Right atrium auricular region (tissue), 2 donors: ENCODE data around the gene DCPS. TPM values are rescaled to one million over a fixed set of nuclear protein-coding genes. Genes with fewer than 3 reads are reported as not detected.
"Not testable (repeated sequence)": the region's sequence is repeated elsewhere in the genome, so short reads cannot be mapped to it uniquely, and the experiment has no call there.

ENCODE experiments used
- DNase-seq: peaks from one replicate; pipeline ENCODE4 v3.0.0-alpha.2; 2019; ENCODE audit warnings: low spot score
- H3K27ac ChIP-seq, 2 donors: fragments of 200-600 bp; sonication (generic); 1 replicate in 1 of 2; 2 replicates in 1 of 2; pipeline ENCODE4 v1.5.1; 2016 to 2019
- H3K27me3 ChIP-seq, 2 donors: fragments of 200-600 bp; sonication (generic); one replicate each; pipeline versions ENCODE4 v1.5.1 to v1.6.0; 2017 to 2019
- H3K36me3 ChIP-seq: fragments of 200-600 bp; sonication (generic); one replicate; pipeline ENCODE4 v1.5.1; 2016
- H3K4me1 ChIP-seq, 2 donors: fragments of 200-600 bp; sonication (generic); one replicate each; pipeline versions ENCODE4 v1.5.1 to v1.6.0; 2017 to 2019
- H3K4me3 ChIP-seq, 2 donors: fragments of 200-600 bp; sonication (generic); 1 replicate in 1 of 2; 2 replicates in 1 of 2; pipeline ENCODE4 v1.5.1; 2017 to 2019; ENCODE audit warnings: mild to moderate bottlenecking in 1 of 2, moderate library complexity in 1 of 2
- H3K9me3 ChIP-seq, 2 donors: fragments of 200-600 bp; sonication (generic); one replicate each; pipeline ENCODE4 v1.5.1; 2019
- CTCF ChIP-seq, 2 donors: fragments of 200-600 bp; sonication (generic); IDR thresholded peaks; one replicate each; pipeline ENCODE4 v1.5.1; 2019; ENCODE audit warnings: antibody characterized with exemption in 2 of 2
- total RNA-seq, 2 donors: library from RNA; depleted of rRNA; stranded (reverse); fragments of >200 nt; gene quantifications; one replicate each; pipeline ENCODE4 v1.1.0, GENCODE V29; 2016

Gene DCPS
- total RNA-seq, 2 donors from 2014 or later, result 12.1 to 14.1 TPM

- H3K36me3 ChIP-seq, result no peaks in the 10 kb centered on the region
- DNase-seq, result no peak
- no peaks in the 10 kb centered on the region for H3K27me3 ChIP-seq
- peak overlapping the region; percentile 85 to 87 for H3K27ac ChIP-seq
- peaks cover 0 to 66% of the 10 kb centered on the region in 2 donors for H3K4me1 ChIP-seq
- peak in 1 of 2 donors; percentile 43 for TF ChIP-seq CTCF (IDR thresholded peaks at IDR 0.05)
- H3K4me3 ChIP-seq, result no peak overlapping the region
- no peaks in the 10 kb centered on the region for H3K9me3 ChIP-seq
Observed at GRCh38 chr11:126391970-126392632, 88.2 kb downstream of the DCPS start.

GRCh38 chr11:126392633-126393013, 88.8 kb downstream of the DCPS start:
- H3K4me3 ChIP-seq, result no peak overlapping the region
- H3K27ac ChIP-seq, result peak overlapping the region; percentile 85 to 87
- peaks cover 0 to 61% of the 10 kb centered on the region in 2 donors for H3K4me1 ChIP-seq
- no peaks in the 10 kb centered on the region for H3K27me3 ChIP-seq
- no peaks in the 10 kb centered on the region for H3K36me3 ChIP-seq
- TF ChIP-seq CTCF (IDR thresholded peaks at IDR 0.05), result no peak
- no peaks in the 10 kb centered on the region for H3K9me3 ChIP-seq
- no peak for DNase-seq

- no peak for TF ChIP-seq CTCF (IDR thresholded peaks at IDR 0.05)
Observed at GRCh38 chr11:126393143-126393542, 89.3 kb downstream of the DCPS start.

GRCh38 chr11:126394036-126394435, 90.2 kb downstream of the DCPS start:
- DNase-seq, result no peak
- Histone ChIP-seq H3K36me3 (no peaks in the 10 kb centered on the region), H3K9me3 (no peaks in the 10 kb centered on the region), H3K4me3 (no peak overlapping the region), H3K4me1 (peaks cover 0 to 52% of the 10 kb centered on the region in 2 donors), H3K27me3 (no peaks in the 10 kb centered on the region), H3K27ac (peak overlapping the region; percentile 85 to 87)
- no peak for TF ChIP-seq CTCF (IDR thresholded peaks at IDR 0.05)

More at GRCh38 chr11:126393143-126393542, 89.3 kb downstream of the DCPS start:
- Histone ChIP-seq H3K4me3 (no peak overlapping the region), H3K4me1 (peaks cover 0 to 55% of the 10 kb centered on the region in 2 donors), H3K9me3 (no peaks in the 10 kb centered on the region), H3K27ac (peak overlapping the region; percentile 85 to 87), H3K36me3 (no peaks in the 10 kb centered on the region), H3K27me3 (no peaks in the 10 kb centered on the region)
- DNase-seq, result no peak

- not testable (repeated sequence) for H3K27me3 ChIP-seq, H3K4me3 ChIP-seq, H3K9me3 ChIP-seq, H3K36me3 ChIP-seq, DNase-seq
- H3K4me1 ChIP-seq, result peaks cover 0 to 52% of the 10 kb centered on the region in 2 donors
- H3K27ac ChIP-seq, result peak overlapping the region; percentile 85 to 87
Observed at GRCh38 chr11:126394634-126395072, 90.8 kb downstream of the DCPS start.

Other genes starting within 250 kb of the DCPS start
- gene CDON, start 241.2 kb upstream of the DCPS start, total RNA-seq, result 10 to 100 TPM; 17.6 to 21.9 TPM
- gene RPUSD4, start 92.4 kb upstream of the DCPS start, total RNA-seq, result 10 to 100 TPM; 13.3 to 14.3 TPM
- 10 to 100 TPM; 16.0 to 16.3 TPM for gene FAM118B, start 92.3 kb upstream of the DCPS start, total RNA-seq
- 10 to 100 TPM; 70.3 to 91.9 TPM for gene SRPRA, start 35.2 kb upstream of the DCPS start, total RNA-seq
- gene FOXRED1, start 34.9 kb upstream of the DCPS start, total RNA-seq, result 10 to 100 TPM; 19.1 to 26.6 TPM
- 1 to 10 TPM; 6.3 to 7.4 TPM for gene TIRAP, start 21.0 kb upstream of the DCPS start, total RNA-seq
- gene ST3GAL4, start 51.6 kb downstream of the DCPS start, total RNA-seq, result 100 to 1,000 TPM in 1 of 2 donors, 10 to 100 TPM in 1; 67.5 to 103 TPM